OCI-LY7 (cell line): Measurements from ENCODE around the gene NHP2. TPM values are rescaled to one million over a fixed set of nuclear protein-coding genes. Genes with fewer than 3 reads are reported as not detected.

Experiments
- BruUV-seq: library from RNA; stranded (reverse); fragments of 400-500 nt; replicated peaks from 2 replicates; lab custom pipeline; 2021; lab: Mats Ljungman, UMichigan
- CTCF ChIA-PET: fragments of 300-600 bp; sonication (Branson Sonifier 250); formaldehyde crosslinking; loops from one replicate; lab custom pipeline; 2022; ENCODE audit warnings: antibody characterized with exemption; ENCODE audit not compliant: unreplicated experiment; lab: Charles Lee
- POLR2A ChIA-PET: fragments of 300-600 bp; sonication (Branson Sonifier 250); formaldehyde crosslinking; loops from one replicate; lab custom pipeline; 2022; ENCODE audit warnings: antibody characterized with exemption; lab: Charles Lee
- DNase-seq: peaks from one replicate; pipeline ENCODE4 v3.0.0-alpha.2; 2015; ENCODE audit warnings: low spot score
- H2AFZ ChIP-seq: fragments of 200-600 bp; sonication (generic), shearing (Covaris generic); 2 replicates; pipeline ENCODE4 v1.6.1; 2014; ENCODE audit warnings: mild to moderate bottlenecking, antibody characterized with exemption, low read length, moderate library complexity
- H3K27ac ChIP-seq: fragments of 200-600 bp; sonication (generic); 2 replicates; pipeline ENCODE4 v1.5.1; 2014; ENCODE audit warnings: mixed run types, low read depth, mild to moderate bottlenecking, moderate library complexity, low read length, inconsistent platforms; ENCODE audit not compliant: poor library complexity, severe bottlenecking
- H3K36me3 ChIP-seq: fragments of 200-600 bp; sonication (generic); 2 replicates; pipeline ENCODE4 v1.6.1; 2014; ENCODE audit warnings: mild to moderate bottlenecking, antibody characterized with exemption, low read length, moderate library complexity, mixed read lengths; ENCODE audit not compliant: insufficient read depth
- H3K4me1 ChIP-seq: fragments of 200-600 bp; sonication (generic); 2 replicates; pipeline ENCODE4 v1.5.1; 2014; ENCODE audit warnings: mild to moderate bottlenecking, low read length; ENCODE audit not compliant: insufficient read depth, poor library complexity, severe bottlenecking
- H3K4me2 ChIP-seq: fragments of 200-600 bp; sonication (generic); 2 replicates; pipeline ENCODE4 v1.6.1; 2014; ENCODE audit warnings: mild to moderate bottlenecking, low read length
- H3K4me3 ChIP-seq: fragments of 200-600 bp; sonication (generic); 2 replicates; pipeline ENCODE4 v1.5.1; 2014; ENCODE audit warnings: mild to moderate bottlenecking, low read depth, low read length; ENCODE audit not compliant: poor library complexity, severe bottlenecking
- H3K79me2 ChIP-seq: fragments of 200-600 bp; sonication (generic); 2 replicates; pipeline ENCODE4 v1.6.1; 2016; ENCODE audit warnings: low read depth, mild to moderate bottlenecking, low read length, moderate library complexity, mixed read lengths; ENCODE audit not compliant: insufficient read depth
- H3K9me2 ChIP-seq: fragments of 200-600 bp; sonication (generic); 2 replicates; pipeline ENCODE4 v1.6.1; 2016; ENCODE audit warnings: mild to moderate bottlenecking, low read length, mixed read lengths; ENCODE audit not compliant: insufficient read depth
- H3K9me3 ChIP-seq: fragments of 200-600 bp; sonication (generic); 2 replicates; pipeline ENCODE4 v1.6.1; 2014; ENCODE audit warnings: mild to moderate bottlenecking, mixed run types, low read length, mixed read lengths
- H4K20me1 ChIP-seq: fragments of 200-600 bp; sonication (generic); 2 replicates; pipeline ENCODE4 v1.6.1; 2014; ENCODE audit warnings: mild to moderate bottlenecking, antibody characterized with exemption, low read length, moderate library complexity, mixed read lengths; ENCODE audit not compliant: insufficient read depth
- CTCF ChIP-seq: fragments of 200-600 bp; sonication (generic); conservative IDR thresholded peaks from 2 replicates; pipeline ENCODE4 v1.5.1; 2014; ENCODE audit warnings: mild to moderate bottlenecking, antibody characterized with exemption, low read length, moderate library complexity, mixed read lengths
- EZH2phosphoT487 ChIP-seq: fragments of 200-600 bp; sonication (generic); IDR thresholded peaks from 2 replicates; pipeline ENCODE4 v1.6.1; 2018; ENCODE audit warnings: low read depth, borderline replicate concordance, mild to moderate bottlenecking, mixed run types, antibody characterized with exemption, low read length, moderate library complexity, mixed read lengths
- intact Hi-C: fragments of 100-400 bp; cut with micrococcal nuclease; formaldehyde crosslinking; loops from one replicate; pipeline ENCODE4 v1.10.0; 2022; ENCODE audit not compliant: unreplicated experiment
- total RNA-seq, 2 experiments: library from RNA; depleted of rRNA in 1 of 2; stranded (reverse); fragments of >200 nt in 1 of 2; shearing (Covaris generic) in 1 of 2; gene quantifications; 2 replicates each; pipeline ENCODE4 v1.2.3, GENCODE V29; 2014 to 2022

The NHP2 gene
- total RNA-seq, 2 experiments from 2014 or later, result 216 to 309 TPM

- TF ChIP-seq CTCF (no peak), EZH2phosphoT487 (no peak)
- no peaks in the 10 kb centered on the region for H3K36me3 ChIP-seq
- no peak overlapping the region for H3K27ac ChIP-seq
- ChIA-PET POLR2A (no interaction called here), CTCF (no interaction called here)
- no peak overlapping the region for H2AFZ ChIP-seq
- no peak overlapping the region for H3K4me3 ChIP-seq
- no peak overlapping the region for H3K4me2 ChIP-seq
- H4K20me1 ChIP-seq, result no peaks in the 10 kb centered on the region
- intact Hi-C loops, result no loop called here
- no peak for DNase-seq
- H3K4me1 ChIP-seq, result peaks cover 1% of the 10 kb centered on the region
- no TSS peak for BruUV-seq
- H3K9me3 ChIP-seq, result peaks cover 4% of the 10 kb centered on the region; the same call in 1 of the 2 replicates
- no peaks in the 10 kb centered on the region for H3K9me2 ChIP-seq
- H3K79me2 ChIP-seq, result no peaks in the 10 kb centered on the region
Measured at GRCh38 chr5:178176791-178177190, 23.1 kb upstream of the NHP2 start.

DNA sequence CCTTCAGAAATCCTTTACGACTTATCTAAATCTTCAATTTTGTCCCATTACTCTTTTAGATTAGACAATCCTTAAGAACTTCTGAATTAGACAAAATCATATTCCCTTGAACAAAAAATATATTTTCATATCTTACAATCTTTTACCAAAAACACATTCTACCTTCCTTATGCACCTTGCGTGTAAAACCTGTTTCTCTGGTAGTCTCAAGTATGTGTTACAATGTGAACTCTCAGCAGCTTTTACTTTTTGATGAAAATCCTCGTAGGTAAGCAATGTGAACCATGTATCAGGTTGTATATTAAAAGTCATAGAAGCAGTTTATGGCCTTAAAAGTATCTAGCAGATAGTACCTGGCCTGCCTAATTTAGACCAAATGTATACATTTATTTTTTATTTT is 20.8 kb upstream of the NHP2 start:
- H3K4me3 ChIP-seq, result no peak overlapping the region
- H3K36me3 ChIP-seq, result no peaks in the 10 kb centered on the region
- no peaks in the 10 kb centered on the region for H3K9me2 ChIP-seq
- DNase-seq, result no peak
- no peak overlapping the region for H3K27ac ChIP-seq
- no peaks in the 10 kb centered on the region for H4K20me1 ChIP-seq
- ChIA-PET CTCF (no interaction called here), POLR2A (interaction anchor here (0.6 kb wide), 1 partner anchor 10 kb away, joined by 3 read pairs; no protein-coding TSS in a partner anchor)
- no peak for TF ChIP-seq EZH2phosphoT487
- no peak for TF ChIP-seq CTCF
- no TSS peak for BruUV-seq
- intact Hi-C loops, result no loop called here
- H3K4me2 ChIP-seq, result no peak overlapping the region
- no peak overlapping the region for H2AFZ ChIP-seq
- no peaks in the 10 kb centered on the region for H3K4me1 ChIP-seq
- H3K9me3 ChIP-seq, result peaks cover 1% of the 10 kb centered on the region; the same call in 1 of the 2 replicates
- no peaks in the 10 kb centered on the region for H3K79me2 ChIP-seq

DNA sequence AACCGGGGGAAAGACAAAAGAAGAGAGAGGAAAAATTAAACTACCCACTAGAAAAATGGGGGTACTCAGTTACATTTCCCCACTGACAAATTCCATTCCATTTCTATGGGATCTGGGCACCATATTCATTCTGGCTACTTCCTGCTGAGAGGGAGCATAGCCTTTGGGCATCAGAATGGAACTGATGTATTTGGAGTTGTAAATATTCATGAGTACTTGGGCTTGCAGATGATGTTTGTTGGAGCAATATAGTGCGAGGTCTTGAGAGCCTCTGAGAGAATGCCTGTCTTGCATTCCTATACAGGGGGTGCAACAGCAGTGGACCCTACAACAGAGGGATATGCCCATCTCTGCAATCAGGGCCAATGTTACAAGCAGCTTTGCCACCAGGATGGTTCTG is 16.8 kb upstream of the NHP2 start:
- Histone ChIP-seq H4K20me1 (no peaks in the 10 kb centered on the region), H3K79me2 (no peaks in the 10 kb centered on the region), H3K9me2 (no peaks in the 10 kb centered on the region), H3K4me3 (no peak overlapping the region), H3K9me3 (no peaks in the 10 kb centered on the region), H3K4me2 (no peak overlapping the region), H3K4me1 (peaks cover 5% of the 10 kb centered on the region), H3K27ac (no peak overlapping the region), H2AFZ (no peak overlapping the region), H3K36me3 (no peaks in the 10 kb centered on the region)
- POLR2A ChIA-PET, result interaction anchor here (0.6 kb wide), 1 partner anchor 396 kb away, joined by 3 read pairs; no protein-coding TSS in a partner anchor
- no peak for DNase-seq
- CTCF ChIA-PET, result no interaction called here
- BruUV-seq, result no TSS peak
- intact Hi-C loops, result no loop called here
- no peak for TF ChIP-seq CTCF
- TF ChIP-seq EZH2phosphoT487, result no peak
